Amniotic epithelial cell (primary cell): ENCODE measurements around the gene BPIFA2.
A peak's percentile ranks its signal among the peaks of the same experiment; 100 is the strongest.

Source experiments
- DNase-seq: peaks from one replicate; pipeline ENCODE4 v3.0.0-alpha.2; 2010; ENCODE audit warnings: low read depth

Gene BPIFA2

GRCh38 chr20:33199026-33199425 is 31.1 kb downstream of the BPIFA2 start:
- no peak for DNase-seq

- no peak for DNase-seq
These were observed 34.5 kb downstream of the BPIFA2 start for GRCh38 chr20:33202451-33202850.

GRCh38 chr20:33203444-33203843 is 35.5 kb downstream of the BPIFA2 start:
- DNase-seq, result no peak

GRCh38 chr20:33209789-33210188 is 41.8 kb downstream of the BPIFA2 start:
- DNase-seq, result peak; percentile 45

GRCh38 chr20:33210371-33210770 is 42.4 kb downstream of the BPIFA2 start:
- DNase-seq, result no peak

- peak; percentile 33 for DNase-seq
These were observed 44.0 kb downstream of the BPIFA2 start for GRCh38 chr20:33211817-33212424.

- no peak for DNase-seq
These were observed 49.1 kb downstream of the BPIFA2 start, which contains the start of gene BPIFA3 for GRCh38 chr20:33217052-33217451. TSS of gene BPIFA3 (plus strand) at chr20:33217352. CDS start at chr20:33217537, 185 bp downstream.

- DNase-seq, result no peak
These were observed 56.4 kb downstream of the BPIFA2 start for GRCh38 chr20:33224399-33224798.

GRCh38 chr20:33229843-33230242 is 61.9 kb downstream of the BPIFA2 start:
- DNase-seq, result no peak
